ENCODE measurements around the gene DNAAF2. TPM values are rescaled to one million over a fixed set of nuclear protein-coding genes. Genes with fewer than 3 reads are reported as not detected.

Gene DNAAF2
- total RNA-seq, 1 experiment from 2014 or later: 11.5 TPM

DNA sequence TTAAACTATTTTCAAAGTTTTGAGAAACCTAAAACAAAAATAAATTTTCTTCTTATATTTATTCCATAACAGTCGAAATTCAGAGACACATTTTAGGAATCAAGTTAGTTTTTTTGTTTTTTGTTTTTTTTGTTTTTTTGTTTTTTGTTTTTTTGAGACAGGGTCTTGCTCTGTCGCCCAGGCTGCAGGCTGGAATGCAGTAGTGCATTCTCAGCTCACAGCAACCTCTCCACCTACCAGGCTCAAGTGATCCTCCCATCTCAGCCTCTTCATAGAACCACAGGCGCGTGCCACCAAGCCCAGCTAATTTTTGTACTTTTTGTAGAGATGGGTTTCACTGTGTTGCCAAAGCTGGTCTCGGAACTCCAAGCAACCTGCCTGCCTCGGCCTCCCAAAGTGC lies 18.5 kb upstream of the DNAAF2 start:
- H3K9me3 ChIP-seq: no peaks in the 10 kb centered on the region
- no peak overlapping the region for H3K4me3 ChIP-seq (ENCODE audit: low read depth, low read length)
- TF ChIP-seq, protein P1, sequence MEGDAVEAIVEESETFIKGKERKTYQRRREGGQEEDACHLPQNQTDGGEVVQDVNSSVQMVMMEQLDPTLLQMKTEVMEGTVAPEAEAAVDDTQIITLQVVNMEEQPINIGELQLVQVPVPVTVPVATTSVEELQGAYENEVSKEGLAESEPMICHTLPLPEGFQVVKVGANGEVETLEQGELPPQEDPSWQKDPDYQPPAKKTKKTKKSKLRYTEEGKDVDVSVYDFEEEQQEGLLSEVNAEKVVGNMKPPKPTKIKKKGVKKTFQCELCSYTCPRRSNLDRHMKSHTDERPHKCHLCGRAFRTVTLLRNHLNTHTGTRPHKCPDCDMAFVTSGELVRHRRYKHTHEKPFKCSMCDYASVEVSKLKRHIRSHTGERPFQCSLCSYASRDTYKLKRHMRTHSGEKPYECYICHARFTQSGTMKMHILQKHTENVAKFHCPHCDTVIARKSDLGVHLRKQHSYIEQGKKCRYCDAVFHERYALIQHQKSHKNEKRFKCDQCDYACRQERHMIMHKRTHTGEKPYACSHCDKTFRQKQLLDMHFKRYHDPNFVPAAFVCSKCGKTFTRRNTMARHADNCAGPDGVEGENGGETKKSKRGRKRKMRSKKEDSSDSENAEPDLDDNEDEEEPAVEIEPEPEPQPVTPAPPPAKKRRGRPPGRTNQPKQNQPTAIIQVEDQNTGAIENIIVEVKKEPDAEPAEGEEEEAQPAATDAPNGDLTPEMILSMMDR (IDR thresholded peaks at IDR 0.05; ENCODE audit: insufficient read depth in 1 of 2, low read depth in 1 of 2, low read length in 1 of 2, severe bottlenecking in 1 of 2, unreplicated experiment in 1 of 2): no peak
- no peak for DNase-seq
- Mint-ChIP-seq H3K27me3 (ENCODE audit: insufficient read depth, unreplicated experiment) (no peaks in the 10 kb centered on the region), H3K4me3 (ENCODE audit: unreplicated experiment) (no peak overlapping the region), H3K4me1 (ENCODE audit: low read depth, unreplicated experiment) (no peaks in the 10 kb centered on the region), H3K36me3 (ENCODE audit: insufficient read depth, unreplicated experiment) (peaks cover 34% of the 10 kb centered on the region), H3K9me3 (ENCODE audit: unreplicated experiment) (no peaks in the 10 kb centered on the region), H3K27ac (ENCODE audit: unreplicated experiment) (no peak overlapping the region)
- CTCF ChIA-PET: no interaction called here
- POLR2A ChIA-PET: no interaction called here
- H3K27me3 ChIP-seq (replicated peaks; ENCODE audit: control insufficient read depth, insufficient read depth, low read length): no peaks in the 10 kb centered on the region
- H3K4me1 ChIP-seq: no peaks in the 10 kb centered on the region
- no TSS peak for BruUV-seq (replicated peaks)
- intact Hi-C loops (cut with micrococcal nuclease; ENCODE audit: unreplicated experiment): no loop called here
- H3K36me3 ChIP-seq (ENCODE audit: control insufficient read depth, insufficient read depth, low read length): peaks cover under 1% of the 10 kb centered on the region

DNA sequence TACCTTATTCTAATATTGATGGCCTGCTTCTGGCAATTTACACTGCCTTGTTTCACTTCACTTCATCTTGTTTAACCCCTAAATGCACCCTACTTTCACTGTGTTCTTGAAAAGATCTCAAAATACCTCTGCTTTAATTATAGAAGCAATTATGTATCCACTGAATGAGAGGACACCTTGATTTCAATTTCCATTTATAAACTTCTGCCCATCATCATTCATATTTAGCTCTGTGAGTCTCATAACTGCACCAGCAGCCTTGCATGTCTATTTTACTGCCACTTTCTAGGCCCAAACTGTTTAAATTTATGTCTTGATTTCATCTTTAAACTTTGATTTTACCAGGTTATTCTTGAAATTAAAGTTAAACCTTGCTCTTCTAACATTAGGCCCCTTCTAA lies 7.1 kb upstream of the DNAAF2 start:
- no peaks in the 10 kb centered on the region for H3K27me3 ChIP-seq (replicated peaks; ENCODE audit: control insufficient read depth, insufficient read depth, low read length)
- TF ChIP-seq, protein P1 (IDR thresholded peaks at IDR 0.05; ENCODE audit: insufficient read depth in 1 of 2, low read depth in 1 of 2, low read length in 1 of 2, severe bottlenecking in 1 of 2, unreplicated experiment in 1 of 2): no peak
- H3K36me3 ChIP-seq (ENCODE audit: control insufficient read depth, insufficient read depth, low read length): peaks cover 2% of the 10 kb centered on the region
- POLR2A ChIA-PET: interaction anchor here (0.7 to 1.5 kb wide), 3 partner anchors 22 to 125 kb away, joined by 3 to 5 read pairs (median 4); partner anchors contain the start of genes MGAT2, RPL36AL and RPS29
- peaks cover 25% of the 10 kb centered on the region for H3K4me1 ChIP-seq
- no peak overlapping the region for H3K4me3 ChIP-seq (ENCODE audit: low read depth, low read length)
- H3K36me3 Mint-ChIP-seq (ENCODE audit: insufficient read depth, unreplicated experiment): peaks cover 58% of the 10 kb centered on the region
- no TSS peak for BruUV-seq (replicated peaks)
- H3K4me1 Mint-ChIP-seq (ENCODE audit: low read depth, unreplicated experiment): peaks cover 18% of the 10 kb centered on the region
- peak overlapping the region; percentile 58 for H3K4me3 Mint-ChIP-seq (ENCODE audit: unreplicated experiment)
- H3K27me3 Mint-ChIP-seq (ENCODE audit: insufficient read depth, unreplicated experiment): no peaks in the 10 kb centered on the region
- peak overlapping the region; percentile 72 for H3K27ac Mint-ChIP-seq (ENCODE audit: unreplicated experiment)
- DNase-seq: no peak
- H3K9me3 ChIP-seq: no peaks in the 10 kb centered on the region
- intact Hi-C loops (cut with micrococcal nuclease; ENCODE audit: unreplicated experiment): no loop called here
- CTCF ChIA-PET: interaction anchor here (1.1 kb wide), 1 partner anchor 24 kb away, joined by 3 read pairs; no protein-coding TSS in a partner anchor
- no peaks in the 10 kb centered on the region for H3K9me3 Mint-ChIP-seq (ENCODE audit: unreplicated experiment)

DNA sequence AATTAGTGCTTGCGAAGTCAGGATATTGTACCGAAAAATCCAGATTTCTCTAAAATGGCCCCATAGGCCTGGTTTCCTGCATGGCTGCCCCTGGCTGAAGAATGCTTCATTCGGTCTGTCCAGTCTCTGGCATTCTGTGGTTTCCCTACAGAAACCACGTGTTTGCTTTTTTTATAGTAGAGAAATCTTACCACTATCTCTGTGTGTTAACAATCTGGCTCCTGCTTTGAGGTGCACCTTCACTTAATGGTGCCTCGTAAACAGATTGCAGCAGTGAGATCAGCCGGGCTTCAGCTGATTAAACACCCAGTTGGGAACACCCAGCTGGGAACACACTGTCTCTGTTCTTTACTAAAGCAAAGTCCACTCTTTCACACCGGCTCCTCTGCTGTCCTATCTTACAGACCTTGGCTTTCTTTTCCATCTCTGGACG lies 6.7 kb upstream of the DNAAF2 start:
- peak; percentile 86 to 89 for DNase-seq
- intact Hi-C loops (cut with micrococcal nuclease; ENCODE audit: unreplicated experiment): loop anchor here (1.0 kb wide), 1 partner anchor 46 kb away; no protein-coding TSS in a partner anchor
- peaks cover 23% of the 10 kb centered on the region for H3K4me1 Mint-ChIP-seq (ENCODE audit: low read depth, unreplicated experiment)
- H3K9me3 Mint-ChIP-seq (ENCODE audit: unreplicated experiment): no peaks in the 10 kb centered on the region
- ChIA-PET POLR2A (interaction anchor here (0.7 to 1.5 kb wide), 3 partner anchors 22 to 126 kb away, joined by 3 to 5 read pairs (median 4); partner anchors contain the start of genes MGAT2, RPL36AL and RPS29), CTCF (interaction anchor here (1.1 kb wide), 1 partner anchor 24 kb away, joined by 3 read pairs; no protein-coding TSS in a partner anchor)
- no TSS peak for BruUV-seq (replicated peaks)
- TF ChIP-seq, protein P1 (IDR thresholded peaks at IDR 0.05; ENCODE audit: insufficient read depth in 1 of 2, low read depth in 1 of 2, low read length in 1 of 2, severe bottlenecking in 1 of 2, unreplicated experiment in 1 of 2): no peak
- H3K27ac Mint-ChIP-seq (ENCODE audit: unreplicated experiment): peak overlapping the region; percentile 72
- Histone ChIP-seq H3K4me1 (peaks cover 25% of the 10 kb centered on the region), H3K36me3 (ENCODE audit: control insufficient read depth, insufficient read depth, low read length) (peaks cover 2% of the 10 kb centered on the region), H3K9me3 (no peaks in the 10 kb centered on the region), H3K27me3 (replicated peaks; ENCODE audit: control insufficient read depth, insufficient read depth, low read length) (no peaks in the 10 kb centered on the region), H3K4me3 (ENCODE audit: low read depth, low read length) (no peak overlapping the region)
- H3K36me3 Mint-ChIP-seq (ENCODE audit: insufficient read depth, unreplicated experiment): peaks cover 58% of the 10 kb centered on the region
- no peaks in the 10 kb centered on the region for H3K27me3 Mint-ChIP-seq (ENCODE audit: insufficient read depth, unreplicated experiment)
- H3K4me3 Mint-ChIP-seq (ENCODE audit: unreplicated experiment): peak overlapping the region; percentile 58
